ENCODE data around the gene CFAP47. TPM values are rescaled to one million over a fixed set of nuclear protein-coding genes. Genes with fewer than 3 reads are reported as not detected.
"Not testable (repeated sequence)": the region's sequence is repeated elsewhere in the genome, so short reads cannot be mapped to it uniquely, and the experiment has no call there.

Gene CFAP47
- polyA plus RNA-seq, result under 1 TPM in 2 of 3 donors, not detected in 1; 0.01 TPM

GRCh38 chrX:35919536-35920309 is at the start of gene CFAP47:
Gene CFAP47, plus strand, starts transcription at chrX:35919734. Its CDS starts 66 bp downstream, at chrX:35919800.
- 0 to 22% (median 3%) methylated on average over 38 of the region's 38 CpGs for WGBS, 3 donors
- H3K27ac ChIP-seq (ENCODE audit: low read depth, low read length), result no peak within 1 kb of the TSS

- H3K27ac ChIP-seq (ENCODE audit: low read depth, low read length), result no peak overlapping the region
- WGBS, 3 donors, result 29 to 55% (median 36%) methylated on average over 2 of the region's 2 CpGs
These were observed 38.9 kb upstream of the CFAP47 start for GRCh38 chrX:35880601-35881000.

GRCh38 chrX:35886135-35886534 is 33.4 kb upstream of the CFAP47 start:
- H3K27ac ChIP-seq (ENCODE audit: low read depth, low read length), result no peak overlapping the region

GRCh38 chrX:35890699-35891098 is 28.8 kb upstream of the CFAP47 start:
- WGBS, 3 donors, result 48 to 66% (median 55%) methylated on average over 9 of the region's 9 CpGs
- no peak overlapping the region for H3K27ac ChIP-seq (ENCODE audit: low read depth, low read length)

- H3K27ac ChIP-seq (ENCODE audit: low read depth, low read length), result not testable (repeated sequence)
- 75 to 90% (median 84%) methylated on average over 6 of the region's 6 CpGs for WGBS, 3 donors
These were observed 67.3 kb downstream of the CFAP47 start for GRCh38 chrX:35986816-35987215.

GRCh38 chrX:36007207-36007606 is 87.7 kb downstream of the CFAP47 start:
- WGBS, 3 donors, result 44 to 65% (median 51%) methylated on average over 5 of the region's 5 CpGs
- H3K27ac ChIP-seq (ENCODE audit: low read depth, low read length), result no peak overlapping the region

- WGBS, 3 donors, result 17 to 61% (median 55%) methylated on average over 7 of the region's 7 CpGs
- no peak overlapping the region for H3K27ac ChIP-seq (ENCODE audit: low read depth, low read length)
These were observed 99.6 kb downstream of the CFAP47 start for GRCh38 chrX:36019125-36019524.

- 21 to 89% (median 87%) methylated on average over 2 of the region's 2 CpGs for WGBS, 3 donors
These were observed 116.0 kb downstream of the CFAP47 start for GRCh38 chrX:36035550-36035949.

GRCh38 chrX:36062778-36063177 is 143.2 kb downstream of the CFAP47 start:
- WGBS, 3 donors, result 69 to 88% (median 82%) methylated on average over 3 of the region's 3 CpGs
- H3K27ac ChIP-seq (ENCODE audit: low read depth, low read length), result no peak overlapping the region

More at GRCh38 chrX:36035550-36035949, 116.0 kb downstream of the CFAP47 start:
- no peak overlapping the region for H3K27ac ChIP-seq (ENCODE audit: low read depth, low read length)

GRCh38 chrX:36071061-36071460 is 151.5 kb downstream of the CFAP47 start:
- WGBS, 3 donors, result 74 to 83% (median 83%) methylated on average over 2 of the region's 2 CpGs
- no peak overlapping the region for H3K27ac ChIP-seq (ENCODE audit: low read depth, low read length)

GRCh38 chrX:36075009-36075408 is 155.5 kb downstream of the CFAP47 start:
- 94 to 99% (median 96%) methylated on average over 5 of the region's 5 CpGs for WGBS, 3 donors
- H3K27ac ChIP-seq (ENCODE audit: low read depth, low read length), result not testable (repeated sequence)

GRCh38 chrX:36083256-36083655 is 163.7 kb downstream of the CFAP47 start:
- H3K27ac ChIP-seq (ENCODE audit: low read depth, low read length), result no peak overlapping the region
- WGBS, 3 donors, result 83 to 96% (median 86%) methylated on average over 1 of the region's 1 CpG

GRCh38 chrX:36087366-36087765 is 167.8 kb downstream of the CFAP47 start:
- H3K27ac ChIP-seq (ENCODE audit: low read depth, low read length), result no peak overlapping the region
- 79 to 94% (median 88%) methylated on average over 2 of the region's 2 CpGs for WGBS, 3 donors

- not testable (repeated sequence) for H3K27ac ChIP-seq (ENCODE audit: low read depth, low read length)
- WGBS, 3 donors, result 88 to 96% (median 90%) methylated on average over 10 of the region's 10 CpGs
These were observed 169.4 kb downstream of the CFAP47 start for GRCh38 chrX:36088939-36089338.

GRCh38 chrX:36102425-36102824 is 182.9 kb downstream of the CFAP47 start:
- H3K27ac ChIP-seq (ENCODE audit: low read depth, low read length), result no peak overlapping the region
- 65 to 88% (median 86%) methylated on average over 2 of the region's 2 CpGs for WGBS, 3 donors

GRCh38 chrX:36116222-36116621 is 196.7 kb downstream of the CFAP47 start:
- WGBS, 3 donors, result 43 to 68% (median 66%) methylated on average over 5 of the region's 5 CpGs
- H3K27ac ChIP-seq (ENCODE audit: low read depth, low read length), result no peak overlapping the region

- no peak overlapping the region for H3K27ac ChIP-seq (ENCODE audit: low read depth, low read length)
- 35 to 61% (median 53%) methylated on average over 7 of the region's 7 CpGs for WGBS, 3 donors
These were observed 239.7 kb downstream of the CFAP47 start for GRCh38 chrX:36159254-36159653.

GRCh38 chrX:36160081-36160480 is 240.5 kb downstream of the CFAP47 start:
- no peak overlapping the region for H3K27ac ChIP-seq (ENCODE audit: low read depth, low read length)

GRCh38 chrX:36198575-36198974 is 279.0 kb downstream of the CFAP47 start:
- H3K27ac ChIP-seq (ENCODE audit: low read depth, low read length), result no peak overlapping the region

GRCh38 chrX:36199928-36200327 is 280.4 kb downstream of the CFAP47 start:
- no peak overlapping the region for H3K27ac ChIP-seq (ENCODE audit: low read depth, low read length)

Measured in adipose tissue (tissue), 3 donors.